ENCODE measurements around the gene HLA-DPA1. TPM values are rescaled to one million over a fixed set of nuclear protein-coding genes. Genes with fewer than 3 reads are reported as not detected.

HLA-DPA1 gene
- total RNA-seq = 10 to 100 TPM; 11.4 to 25.8 TPM

- no peaks in the 10 kb centered on the region for H3K9me3 Mint-ChIP-seq
- DNase-seq = peak; percentile 30 to 50
- H3K4me3 Mint-ChIP-seq = peak within 1 kb of the TSS; percentile 76 to 89
- H3K27ac Mint-ChIP-seq = peak within 1 kb of the TSS; percentile 45
- ATAC-seq (replicated peaks in 1 of 2) = peak; percentile 70 to 76
- H3K4me1 Mint-ChIP-seq (ENCODE audit: low read depth) = peaks cover 30% of the 10 kb centered on the region
- peaks cover 7% of the 10 kb centered on the region for H3K27me3 Mint-ChIP-seq (ENCODE audit: low read depth)
- H3K36me3 Mint-ChIP-seq (ENCODE audit: insufficient read depth in 2 of 2) = peaks cover 0 to 5% of the 10 kb centered on the region in 2 donors
Observed at GRCh38 chr6:33073431-33073871, at the start of gene HLA-DPA1. TSS of gene HLA-DPA1 (minus strand) at chr6:33073649.

- H3K4me1 Mint-ChIP-seq (ENCODE audit: low read depth) = peaks cover 6% of the 10 kb centered on the region
- DNase-seq = no peak
Observed at GRCh38 chr6:33123181-33123580, 49.7 kb upstream of the HLA-DPA1 start.

GRCh38 chr6:33120001-33120400 lies 46.6 kb upstream of the HLA-DPA1 start:
- H3K4me1 Mint-ChIP-seq (ENCODE audit: low read depth) = peaks cover 14% of the 10 kb centered on the region
- H3K9me3 Mint-ChIP-seq = peaks cover 3 to 5% of the 10 kb centered on the region in 2 donors
- DNase-seq (no peak), ATAC-seq (replicated peaks in 1 of 2) (no peak)
- H3K36me3 Mint-ChIP-seq (ENCODE audit: insufficient read depth in 2 of 2) = peaks cover 2% of the 10 kb centered on the region in 2 donors
- peaks cover 38% of the 10 kb centered on the region for H3K27me3 Mint-ChIP-seq (ENCODE audit: low read depth)
- H3K27ac Mint-ChIP-seq = no peak overlapping the region
- no peak overlapping the region for H3K4me3 Mint-ChIP-seq

More at GRCh38 chr6:33123181-33123580, 49.7 kb upstream of the HLA-DPA1 start:
- peaks cover 3 to 5% of the 10 kb centered on the region in 2 donors for H3K9me3 Mint-ChIP-seq
- no peak overlapping the region for H3K4me3 Mint-ChIP-seq
- ATAC-seq (replicated peaks in 1 of 2) = no peak
- H3K27ac Mint-ChIP-seq = no peak overlapping the region
- H3K36me3 Mint-ChIP-seq (ENCODE audit: insufficient read depth in 2 of 2) = peaks cover 2% of the 10 kb centered on the region in 2 donors
- peaks cover 14% of the 10 kb centered on the region for H3K27me3 Mint-ChIP-seq (ENCODE audit: low read depth)

GRCh38 chr6:33118525-33119123 lies 45.2 kb upstream of the HLA-DPA1 start:
- DNase-seq (peak in 1 of 2 donors; percentile 35), ATAC-seq (replicated peaks in 1 of 2) (peak; percentile 47 to 48)
- Mint-ChIP-seq H3K27me3 (ENCODE audit: low read depth) (peaks cover 52% of the 10 kb centered on the region), H3K4me3 (no peak overlapping the region), H3K9me3 (peaks cover under 1 to 2% of the 10 kb centered on the region in 2 donors), H3K4me1 (ENCODE audit: low read depth) (peaks cover 14% of the 10 kb centered on the region), H3K27ac (no peak overlapping the region), H3K36me3 (ENCODE audit: insufficient read depth in 2 of 2) (peaks cover 0 to under 1% of the 10 kb centered on the region in 2 donors)

- ATAC-seq (replicated peaks in 1 of 2) (no peak), DNase-seq (no peak)
- peak overlapping the region in 1 of 2 donors; percentile 42 for H3K4me3 Mint-ChIP-seq
- peaks cover 14% of the 10 kb centered on the region for H3K4me1 Mint-ChIP-seq (ENCODE audit: low read depth)
- peaks cover 57% of the 10 kb centered on the region for H3K27me3 Mint-ChIP-seq (ENCODE audit: low read depth)
- no peak overlapping the region for H3K27ac Mint-ChIP-seq
- no peaks in the 10 kb centered on the region for H3K36me3 Mint-ChIP-seq (ENCODE audit: insufficient read depth in 2 of 2)
- no peaks in the 10 kb centered on the region for H3K9me3 Mint-ChIP-seq
Observed at GRCh38 chr6:33117811-33118277, 44.4 kb upstream of the HLA-DPA1 start.

- DNase-seq = peak in 1 of 2 donors; percentile 6
- no peaks in the 10 kb centered on the region for H3K9me3 Mint-ChIP-seq
- ATAC-seq (replicated peaks in 1 of 2) = peak in 1 of 2 donors; percentile 5
- H3K4me3 Mint-ChIP-seq = peak overlapping the region; percentile 42 to 48
- H3K27me3 Mint-ChIP-seq (ENCODE audit: low read depth) = peaks cover 62% of the 10 kb centered on the region
- no peak overlapping the region for H3K27ac Mint-ChIP-seq
- H3K4me1 Mint-ChIP-seq (ENCODE audit: low read depth) = peaks cover 14% of the 10 kb centered on the region
- no peaks in the 10 kb centered on the region for H3K36me3 Mint-ChIP-seq (ENCODE audit: insufficient read depth in 2 of 2)
Observed at GRCh38 chr6:33116841-33117711, 43.6 kb upstream of the HLA-DPA1 start.

- Mint-ChIP-seq H3K4me3 (peak overlapping the region in 1 of 2 donors; percentile 42), H3K27ac (no peak overlapping the region), H3K4me1 (ENCODE audit: low read depth) (peaks cover 14% of the 10 kb centered on the region), H3K36me3 (ENCODE audit: insufficient read depth in 2 of 2) (no peaks in the 10 kb centered on the region), H3K27me3 (ENCODE audit: low read depth) (peaks cover 66% of the 10 kb centered on the region), H3K9me3 (no peaks in the 10 kb centered on the region)
- no peak for ATAC-seq (replicated peaks in 1 of 2)
- DNase-seq = no peak
Observed at GRCh38 chr6:33116417-33116816, 43.0 kb upstream of the HLA-DPA1 start.

- no peaks in the 10 kb centered on the region for H3K9me3 Mint-ChIP-seq
- H3K27ac Mint-ChIP-seq = no peak overlapping the region
- H3K36me3 Mint-ChIP-seq (ENCODE audit: insufficient read depth in 2 of 2) = no peaks in the 10 kb centered on the region
- no peak for ATAC-seq (replicated peaks in 1 of 2)
- H3K27me3 Mint-ChIP-seq (ENCODE audit: low read depth) = peaks cover 73% of the 10 kb centered on the region
- no peak overlapping the region for H3K4me3 Mint-ChIP-seq
- H3K4me1 Mint-ChIP-seq (ENCODE audit: low read depth) = peaks cover 14% of the 10 kb centered on the region
- no peak for DNase-seq
Observed at GRCh38 chr6:33114406-33114805, 41.0 kb upstream of the HLA-DPA1 start.

GRCh38 chr6:33113755-33114154 lies 40.3 kb upstream of the HLA-DPA1 start:
- no peak overlapping the region for H3K4me3 Mint-ChIP-seq
- ATAC-seq (replicated peaks in 1 of 2) (no peak), DNase-seq (no peak)
- H3K9me3 Mint-ChIP-seq = no peaks in the 10 kb centered on the region
- no peaks in the 10 kb centered on the region for H3K36me3 Mint-ChIP-seq (ENCODE audit: insufficient read depth in 2 of 2)
- H3K27me3 Mint-ChIP-seq (ENCODE audit: low read depth) = peaks cover 80% of the 10 kb centered on the region
- H3K4me1 Mint-ChIP-seq (ENCODE audit: low read depth) = peaks cover 14% of the 10 kb centered on the region
- no peak overlapping the region for H3K27ac Mint-ChIP-seq

GRCh38 chr6:33112148-33112547 lies 38.7 kb upstream of the HLA-DPA1 start:
- no peak overlapping the region for H3K27ac Mint-ChIP-seq
- no peak overlapping the region for H3K4me3 Mint-ChIP-seq
- peak; percentile 84 to 94 for ATAC-seq (replicated peaks in 1 of 2)
- H3K36me3 Mint-ChIP-seq (ENCODE audit: insufficient read depth in 2 of 2) = no peaks in the 10 kb centered on the region
- peaks cover 6% of the 10 kb centered on the region for H3K4me1 Mint-ChIP-seq (ENCODE audit: low read depth)
- DNase-seq = peak; percentile 8 to 16
- H3K9me3 Mint-ChIP-seq = no peaks in the 10 kb centered on the region
- H3K27me3 Mint-ChIP-seq (ENCODE audit: low read depth) = peaks cover 80% of the 10 kb centered on the region

GRCh38 chr6:33108307-33108706 lies 34.9 kb upstream of the HLA-DPA1 start:
- no peak for ATAC-seq (replicated peaks in 1 of 2)
- H3K4me1 Mint-ChIP-seq (ENCODE audit: low read depth) = no peaks in the 10 kb centered on the region
- H3K36me3 Mint-ChIP-seq (ENCODE audit: insufficient read depth in 2 of 2) = no peaks in the 10 kb centered on the region
- no peak for DNase-seq
- H3K9me3 Mint-ChIP-seq = peaks cover 5 to 7% of the 10 kb centered on the region in 2 donors
- peaks cover 77% of the 10 kb centered on the region for H3K27me3 Mint-ChIP-seq (ENCODE audit: low read depth)
- H3K4me3 Mint-ChIP-seq = no peak overlapping the region
- H3K27ac Mint-ChIP-seq = no peak overlapping the region

- H3K27me3 Mint-ChIP-seq (ENCODE audit: low read depth) = peaks cover 73% of the 10 kb centered on the region
- H3K4me3 Mint-ChIP-seq = no peak overlapping the region
- no peaks in the 10 kb centered on the region for H3K36me3 Mint-ChIP-seq (ENCODE audit: insufficient read depth in 2 of 2)
- no peak overlapping the region for H3K27ac Mint-ChIP-seq
- peaks cover 5 to 7% of the 10 kb centered on the region in 2 donors for H3K9me3 Mint-ChIP-seq
- no peak for DNase-seq
- ATAC-seq (replicated peaks in 1 of 2) = no peak
- H3K4me1 Mint-ChIP-seq (ENCODE audit: low read depth) = no peaks in the 10 kb centered on the region
Observed at GRCh38 chr6:33107641-33108040, 34.2 kb upstream of the HLA-DPA1 start.

Measured in activated T-cell treated with anti-CD3 and anti-CD28 coated beads, Interleukin-2, amount 50 U/mL, for 72 hours (primary cell).